ENCODE measurements around the gene TEX29. TPM values are rescaled to one million over a fixed set of nuclear protein-coding genes. Genes with fewer than 3 reads are reported as not detected.

Gene TEX29
- total and polyA plus RNA-seq, 5 donors = 0.25 to 0.48 TPM; not detected in 3

- H3K27me3 ChIP-seq (ENCODE audit: control insufficient read depth, insufficient read depth) = no peaks in the 10 kb centered on the region
- H3K9me3 ChIP-seq (ENCODE audit: control insufficient read depth, low read length) = peaks cover 2% of the 10 kb centered on the region
- intact Hi-C loops (cut with DNase I) = no loop called here
- DNase-seq = no peak
- H3K27ac ChIP-seq (ENCODE audit: low read length) = no peak overlapping the region
- H3K4me3 ChIP-seq (ENCODE audit: low read length) = no peak overlapping the region
- no peak for ATAC-seq
- WGBS = 80% methylated on average over 5 of the region's 5 CpGs
- no peaks in the 10 kb centered on the region for H3K4me1 ChIP-seq (ENCODE audit: control insufficient read depth, insufficient read depth, low read length)
Measured at GRCh38 chr13:111380431-111380830, 60.0 kb downstream of the TEX29 start.

DNA sequence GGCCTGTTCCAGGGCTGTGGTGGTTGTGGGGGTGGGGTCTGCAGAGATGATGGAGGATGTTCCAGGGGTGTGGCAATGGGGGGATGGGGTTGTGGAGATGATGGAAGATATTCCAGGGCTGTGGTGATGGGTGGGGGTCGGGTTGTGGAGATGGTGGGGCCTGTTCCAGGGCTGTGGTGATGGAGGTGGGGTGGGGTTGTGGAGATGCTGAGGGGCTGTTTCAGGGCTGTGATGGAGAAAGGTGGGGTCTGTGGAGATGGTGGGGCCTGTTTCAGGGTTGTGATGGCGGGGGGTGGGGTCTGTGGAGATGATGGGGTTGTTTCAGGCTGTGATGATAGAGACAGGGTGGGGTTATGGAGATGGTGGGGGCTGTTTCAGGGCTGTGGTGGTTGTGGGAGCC lies 62.0 kb downstream of the TEX29 start:
- no peaks in the 10 kb centered on the region for H3K4me1 ChIP-seq (ENCODE audit: control insufficient read depth, insufficient read depth, low read length)
- ATAC-seq (no peak), DNase-seq (no peak)
- H3K27ac ChIP-seq (ENCODE audit: low read length) = no peak overlapping the region
- intact Hi-C loops (cut with DNase I) = no loop called here
- 26% methylated on average over 2 of the region's 2 CpGs for WGBS
- peaks cover 2% of the 10 kb centered on the region for H3K9me3 ChIP-seq (ENCODE audit: control insufficient read depth, low read length)
- H3K27me3 ChIP-seq (ENCODE audit: control insufficient read depth, insufficient read depth) = no peaks in the 10 kb centered on the region
- no peak overlapping the region for H3K4me3 ChIP-seq (ENCODE audit: low read length)

DNA sequence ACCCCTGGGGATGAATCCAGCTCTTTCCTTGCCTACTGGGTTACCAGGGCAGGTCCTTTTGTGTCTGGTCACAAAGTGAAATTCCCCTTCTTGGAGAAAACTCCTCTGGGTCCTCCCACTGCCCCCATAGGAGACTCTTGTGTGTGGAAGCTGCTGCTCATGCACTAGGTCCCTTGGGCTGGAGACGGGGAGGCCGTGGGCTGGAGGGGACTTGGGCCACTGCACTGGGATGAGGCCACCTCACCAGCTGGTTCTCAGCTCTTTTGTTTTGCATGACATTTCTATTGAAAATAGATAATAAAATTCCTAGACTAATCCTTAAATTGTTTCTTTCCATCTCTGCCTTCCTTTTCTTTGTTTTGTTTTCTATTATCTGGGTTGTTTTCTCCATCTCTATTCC lies 62.4 kb downstream of the TEX29 start:
- ATAC-seq = no peak
- 38% methylated on average over 2 of the region's 2 CpGs for WGBS

DNA sequence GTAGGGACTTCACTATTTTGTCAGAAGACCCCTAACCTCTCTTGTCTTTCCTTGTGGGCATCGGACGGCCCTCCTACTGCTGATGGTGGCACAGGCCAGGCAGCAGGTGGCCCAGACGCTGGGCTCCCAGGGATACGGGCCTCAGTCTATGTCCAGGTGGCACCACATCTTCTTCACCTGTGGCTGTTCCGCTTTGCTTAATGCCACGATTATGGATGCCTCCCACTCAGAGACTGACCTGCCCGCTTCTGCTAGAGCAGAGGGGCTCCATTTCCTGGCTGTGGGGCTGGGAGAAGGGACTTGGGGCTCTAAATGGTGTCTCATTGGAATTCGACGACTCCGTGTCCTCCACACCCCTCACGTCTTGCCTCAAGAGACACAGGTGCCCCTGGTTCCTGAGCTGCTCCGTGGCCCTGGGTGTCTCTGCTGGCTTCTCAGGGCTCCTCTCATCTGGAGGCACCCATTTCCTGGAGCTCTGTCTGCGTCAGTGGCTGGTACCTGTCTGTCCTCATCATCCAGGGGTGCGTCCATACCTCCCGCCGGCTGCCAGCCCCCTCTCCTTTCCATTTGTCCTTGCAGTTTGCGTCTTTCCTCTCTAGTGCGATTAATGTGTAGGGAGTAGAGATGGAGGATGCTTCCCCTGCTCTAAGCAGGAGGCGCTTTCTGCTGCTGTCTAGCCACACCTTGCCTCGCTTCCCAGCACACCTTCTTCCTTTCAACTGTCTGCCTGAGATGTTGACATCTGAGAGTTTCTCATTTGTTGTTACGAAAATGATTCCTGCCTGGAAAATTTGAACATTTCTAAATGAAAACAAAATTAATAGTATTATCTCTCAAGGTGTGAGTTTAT lies 63.4 kb downstream of the TEX29 start:
- intact Hi-C loops (cut with DNase I) = no loop called here
- H3K4me1 ChIP-seq (ENCODE audit: control insufficient read depth, insufficient read depth, low read length) = no peaks in the 10 kb centered on the region
- H3K27me3 ChIP-seq (ENCODE audit: control insufficient read depth, insufficient read depth) = no peaks in the 10 kb centered on the region
- H3K4me3 ChIP-seq (ENCODE audit: low read length) = no peak overlapping the region
- H3K27ac ChIP-seq (ENCODE audit: low read length) = no peak overlapping the region
- ATAC-seq (no peak), DNase-seq (no peak)
- H3K9me3 ChIP-seq (ENCODE audit: control insufficient read depth, low read length) = peaks cover 2% of the 10 kb centered on the region
- 69% methylated on average over 21 of the region's 21 CpGs for WGBS

More for the DNA sequence above, 62.4 kb downstream of the TEX29 start:
- Histone ChIP-seq H3K4me3 (ENCODE audit: low read length) (no peak overlapping the region), H3K27me3 (ENCODE audit: control insufficient read depth, insufficient read depth) (no peaks in the 10 kb centered on the region), H3K9me3 (ENCODE audit: control insufficient read depth, low read length) (peaks cover 2% of the 10 kb centered on the region), H3K27ac (ENCODE audit: low read length) (no peak overlapping the region), H3K4me1 (ENCODE audit: control insufficient read depth, insufficient read depth, low read length) (no peaks in the 10 kb centered on the region)
- DNase-seq = no peak
- intact Hi-C loops (cut with DNase I) = no loop called here

GRCh38 chr13:111384441-111385182 lies 64.2 kb downstream of the TEX29 start:
- no peaks in the 10 kb centered on the region for H3K27me3 ChIP-seq (ENCODE audit: control insufficient read depth, insufficient read depth)

DNA sequence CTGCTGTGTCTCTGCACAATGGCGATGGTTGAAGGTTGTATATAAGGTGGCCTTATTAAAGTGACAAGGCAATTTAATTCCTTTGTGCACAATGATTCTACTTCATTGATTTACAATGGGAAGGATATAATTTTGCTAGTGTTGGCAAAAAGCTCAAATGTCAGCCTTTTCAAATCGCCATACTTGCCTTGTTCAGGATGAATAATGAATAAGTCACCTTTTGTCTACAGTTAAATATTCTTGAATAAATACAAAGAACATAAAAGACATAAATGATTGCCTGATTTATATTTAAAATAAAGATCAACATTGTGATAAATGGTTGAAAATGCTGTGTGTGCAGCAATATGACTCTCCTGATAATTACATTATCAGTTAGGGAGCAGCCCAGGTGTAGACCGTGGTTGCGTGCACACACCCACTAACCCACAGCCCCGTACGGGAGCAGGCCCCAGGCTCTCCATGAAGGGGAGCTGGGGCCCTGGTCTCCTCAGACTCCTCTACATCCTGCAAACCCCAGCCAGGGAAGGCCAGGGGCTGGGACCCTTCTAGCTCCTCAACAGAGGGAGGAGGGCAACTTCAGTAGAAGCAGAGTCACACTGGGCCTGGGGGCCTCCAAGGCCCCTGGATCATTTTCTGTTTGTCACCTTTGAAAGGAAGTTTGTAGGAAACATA lies 64.9 kb downstream of the TEX29 start:
- no peaks in the 10 kb centered on the region for H3K4me1 ChIP-seq (ENCODE audit: control insufficient read depth, insufficient read depth, low read length)
- no peak for ATAC-seq
- no peaks in the 10 kb centered on the region for H3K27me3 ChIP-seq (ENCODE audit: control insufficient read depth, insufficient read depth)
- H3K4me3 ChIP-seq (ENCODE audit: low read length) = no peak overlapping the region
- no peak for DNase-seq
- whole genome bisulfite sequencing = 72% methylated on average over 6 of the region's 6 CpGs
- intact Hi-C loops (cut with DNase I) = no loop called here
- H3K9me3 ChIP-seq (ENCODE audit: control insufficient read depth, low read length) = peaks cover 2% of the 10 kb centered on the region
- no peak overlapping the region for H3K27ac ChIP-seq (ENCODE audit: low read length)

More at GRCh38 chr13:111384441-111385182, 64.2 kb downstream of the TEX29 start:
- H3K9me3 ChIP-seq (ENCODE audit: control insufficient read depth, low read length) = peaks cover 2% of the 10 kb centered on the region
- ATAC-seq = no peak
- H3K4me3 ChIP-seq (ENCODE audit: low read length) = no peak overlapping the region
- DNase-seq = no peak
- no peak overlapping the region for H3K27ac ChIP-seq (ENCODE audit: low read length)
- intact Hi-C loops (cut with DNase I) = no loop called here
- WGBS = 54% methylated on average over 11 of the region's 11 CpGs
- H3K4me1 ChIP-seq (ENCODE audit: control insufficient read depth, insufficient read depth, low read length) = no peaks in the 10 kb centered on the region

DNA sequence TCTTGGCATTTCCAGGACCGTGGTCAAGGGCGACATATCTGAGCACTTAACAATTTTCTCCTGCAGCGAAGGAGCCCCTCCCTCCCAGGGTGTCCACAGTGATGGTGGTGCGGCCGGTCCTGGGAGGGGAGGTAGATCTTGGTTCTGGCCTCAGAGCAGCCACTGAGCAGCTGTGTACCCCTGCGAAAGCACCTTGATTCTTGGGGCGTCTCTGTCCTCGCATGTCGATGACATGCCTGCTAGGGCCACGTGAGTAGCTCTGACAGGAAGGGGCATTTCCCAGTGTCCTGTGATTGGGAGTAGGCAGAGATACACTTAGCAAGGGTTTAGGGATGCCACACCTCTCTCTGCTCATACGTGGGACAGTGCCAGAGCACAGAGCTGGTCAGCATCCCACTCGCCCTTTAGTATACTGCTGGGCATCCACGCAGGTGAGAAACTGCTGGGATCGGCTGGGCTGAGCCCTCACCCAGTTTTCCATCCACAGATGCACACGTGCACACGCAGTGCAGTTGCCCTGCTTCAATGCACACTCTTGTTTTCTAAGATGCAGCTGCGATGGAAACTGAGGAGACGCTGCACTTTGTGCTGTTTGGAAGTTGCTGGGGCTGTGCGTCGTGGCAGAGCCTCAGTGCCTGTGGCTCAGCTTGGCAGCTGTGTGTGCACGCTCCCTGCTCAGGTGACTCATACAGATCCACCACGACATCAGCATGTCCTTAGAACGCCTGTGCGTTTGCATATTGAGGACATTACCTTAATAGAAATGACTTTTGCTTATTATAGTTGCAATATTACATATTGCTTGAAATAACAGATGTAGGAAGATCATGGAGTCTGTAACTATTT lies 66.8 kb downstream of the TEX29 start:
- intact Hi-C loops (cut with DNase I) = no loop called here
- no peak overlapping the region for H3K27ac ChIP-seq (ENCODE audit: low read length)
- H3K27me3 ChIP-seq (ENCODE audit: control insufficient read depth, insufficient read depth) = no peaks in the 10 kb centered on the region
- H3K4me1 ChIP-seq (ENCODE audit: control insufficient read depth, insufficient read depth, low read length) = no peaks in the 10 kb centered on the region
- no peak for ATAC-seq
- H3K9me3 ChIP-seq (ENCODE audit: control insufficient read depth, low read length) = no peaks in the 10 kb centered on the region
- 82% methylated on average over 24 of the region's 24 CpGs for WGBS
- H3K4me3 ChIP-seq (ENCODE audit: low read length) = no peak overlapping the region
- DNase-seq = no peak

GRCh38 chr13:111387945-111388600 lies 67.6 kb downstream of the TEX29 start:
- intact Hi-C loops (cut with DNase I) = no loop called here
- DNase-seq = no peak
- Histone ChIP-seq H3K4me1 (ENCODE audit: control insufficient read depth, insufficient read depth, low read length) (no peaks in the 10 kb centered on the region), H3K27me3 (ENCODE audit: control insufficient read depth, insufficient read depth) (no peaks in the 10 kb centered on the region), H3K4me3 (ENCODE audit: low read length) (no peak overlapping the region), H3K27ac (ENCODE audit: low read length) (no peak overlapping the region), H3K9me3 (ENCODE audit: control insufficient read depth, low read length) (no peaks in the 10 kb centered on the region)
- no peak for ATAC-seq
- WGBS = 79% methylated on average over 18 of the region's 18 CpGs

- no peak for ATAC-seq
Measured at GRCh38 chr13:111388851-111389500, 68.5 kb downstream of the TEX29 start.

More at GRCh38 chr13:111388851-111389500, 68.5 kb downstream of the TEX29 start:
- H3K4me3 ChIP-seq (ENCODE audit: low read length) = no peak overlapping the region
- intact Hi-C loops (cut with DNase I) = no loop called here
- no peaks in the 10 kb centered on the region for H3K9me3 ChIP-seq (ENCODE audit: control insufficient read depth, low read length)
- no peak for DNase-seq
- H3K4me1 ChIP-seq (ENCODE audit: control insufficient read depth, insufficient read depth, low read length) = no peaks in the 10 kb centered on the region
- no peak overlapping the region for H3K27ac ChIP-seq (ENCODE audit: low read length)
- no peaks in the 10 kb centered on the region for H3K27me3 ChIP-seq (ENCODE audit: control insufficient read depth, insufficient read depth)
- 79% methylated on average over 19 of the region's 19 CpGs for WGBS

Data from right cardiac atrium (tissue), 5 donors.